Right lobe of liver (tissue), 4 donors: ENCODE measurements around the gene MED12L.

Experiments
- POLR2A ChIP-seq: fragments of 450-650 bp; IDR thresholded peaks from one replicate; pipeline ENCODE4 v1.6.1; 2017; ENCODE audit warnings: antibody characterized with exemption, mild to moderate bottlenecking
- TF ChIP-seq, protein P1 (sequence below), 4 donors: fragments of 200-600 bp in 3 of 4; fragments of 450-650 bp in 1 of 4; IDR thresholded peaks; one replicate each; pipeline versions ENCODE4 v1.5.1 to v1.8.0; 2016 to 2022; ENCODE audit warnings: antibody characterized with exemption in 4 of 4, mild to moderate bottlenecking in 2 of 4
- donor health status: DM: no; HTN: no; CAD: no.
- donor health status: DM: no; HTN: no; CAD: no.
- donor health status: DM: no; HTN: yes; CAD: no.

DNA sequence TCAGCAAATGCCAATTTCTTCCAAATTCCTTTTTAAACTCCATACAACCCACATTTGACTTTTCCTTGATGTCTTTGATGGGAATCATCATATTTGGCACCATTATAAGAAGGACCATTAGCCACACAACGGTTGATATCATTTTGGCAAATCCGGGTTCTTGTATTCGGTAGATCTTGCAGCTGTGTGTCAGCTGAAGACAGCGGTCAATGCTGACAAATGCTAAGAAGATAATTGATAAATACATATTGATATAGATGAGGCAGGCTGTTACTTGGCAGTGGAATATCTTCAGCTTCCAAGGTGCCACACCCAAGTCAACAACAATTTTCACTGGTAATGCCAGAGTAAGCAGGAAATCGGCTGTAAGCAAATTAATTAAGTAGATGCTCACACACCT, 113.4 kb downstream of the MED12L start:
- TF ChIP-seq, protein P1, sequence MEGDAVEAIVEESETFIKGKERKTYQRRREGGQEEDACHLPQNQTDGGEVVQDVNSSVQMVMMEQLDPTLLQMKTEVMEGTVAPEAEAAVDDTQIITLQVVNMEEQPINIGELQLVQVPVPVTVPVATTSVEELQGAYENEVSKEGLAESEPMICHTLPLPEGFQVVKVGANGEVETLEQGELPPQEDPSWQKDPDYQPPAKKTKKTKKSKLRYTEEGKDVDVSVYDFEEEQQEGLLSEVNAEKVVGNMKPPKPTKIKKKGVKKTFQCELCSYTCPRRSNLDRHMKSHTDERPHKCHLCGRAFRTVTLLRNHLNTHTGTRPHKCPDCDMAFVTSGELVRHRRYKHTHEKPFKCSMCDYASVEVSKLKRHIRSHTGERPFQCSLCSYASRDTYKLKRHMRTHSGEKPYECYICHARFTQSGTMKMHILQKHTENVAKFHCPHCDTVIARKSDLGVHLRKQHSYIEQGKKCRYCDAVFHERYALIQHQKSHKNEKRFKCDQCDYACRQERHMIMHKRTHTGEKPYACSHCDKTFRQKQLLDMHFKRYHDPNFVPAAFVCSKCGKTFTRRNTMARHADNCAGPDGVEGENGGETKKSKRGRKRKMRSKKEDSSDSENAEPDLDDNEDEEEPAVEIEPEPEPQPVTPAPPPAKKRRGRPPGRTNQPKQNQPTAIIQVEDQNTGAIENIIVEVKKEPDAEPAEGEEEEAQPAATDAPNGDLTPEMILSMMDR (IDR thresholded peaks at IDR 0.05): no peak
- no peak for TF ChIP-seq POLR2A
